CD4-positive, alpha-beta T cell (primary cell): ENCODE measurements around the gene TDRD6. TPM values are rescaled to one million over a fixed set of nuclear protein-coding genes. Genes with fewer than 3 reads are reported as not detected.

Experiments used
- ATAC-seq: fragments of 200-7000 bp; cut with Tn5 transposase; one replicate; pipeline ENCODE4 v1.10.0; 2022; ENCODE audit warnings: mild to moderate bottlenecking; ENCODE audit not compliant: poor library complexity
- CTCF ChIA-PET: fragments of 350-600 bp; sonication (Branson Sonifier 250); formaldehyde crosslinking; loops from one replicate; lab custom pipeline; 2021; ENCODE audit warnings: antibody characterized with exemption, inconsistent platforms; lab: Charles Lee
- POLR2A ChIA-PET: fragments of 350-600 bp; sonication (Branson Sonifier 250); formaldehyde crosslinking; loops from one replicate; lab custom pipeline; 2021; ENCODE audit warnings: antibody characterized with exemption, inconsistent platforms; lab: Charles Lee
- DNase-seq, 14 experiments: peaks; one replicate each; pipeline ENCODE4 v3.0.0-alpha.2; 2013 to 2020; ENCODE audit warnings: mixed read lengths in 2 of 14
- H3K27ac ChIP-seq, 2 donors: one replicate each; pipeline versions ENCODE4 v1.5.1 to v1.7.0; 2013; ENCODE audit warnings: low read length in 2 of 2, low read depth in 1 of 2, mild to moderate bottlenecking in 1 of 2
- H3K27me3 ChIP-seq, 2 experiments: 1 replicate in 1 of 2; 2 replicates in 1 of 2; pipeline versions ENCODE4 v1.6.1 to v1.7.0; 2013; ENCODE audit warnings: low read length in 2 of 2, control low read depth in 1 of 2, mild to moderate bottlenecking in 1 of 2, moderate library complexity in 1 of 2; ENCODE audit not compliant: insufficient read depth in 2 of 2, control insufficient read depth in 1 of 2
- H3K36me3 ChIP-seq: one replicate; pipeline ENCODE4 v1.6.1; 2013; ENCODE audit warnings: low read length, control low read depth; ENCODE audit not compliant: insufficient read depth
- H3K4me1 ChIP-seq: one replicate; pipeline ENCODE4 v1.6.1; 2013; ENCODE audit warnings: low read length, control low read depth; ENCODE audit not compliant: insufficient read depth
- H3K4me3 ChIP-seq: one replicate; pipeline ENCODE4 v1.5.1; 2013; ENCODE audit warnings: mild to moderate bottlenecking, low read length, moderate library complexity
- H3K9me3 ChIP-seq, 2 experiments: 1 replicate in 1 of 2; 2 replicates in 1 of 2; pipeline versions ENCODE4 v1.6.1 to v1.7.0; 2013; ENCODE audit warnings: low read length in 2 of 2, mild to moderate bottlenecking in 2 of 2, control low read depth in 1 of 2, moderate library complexity in 1 of 2; ENCODE audit not compliant: control insufficient read depth in 1 of 2, insufficient read depth in 1 of 2
- H3K27ac Mint-ChIP-seq: one replicate; pipeline ENCODE4 v1.8.0; 2020; ENCODE audit warnings: mixed read lengths
- H3K27me3 Mint-ChIP-seq: one replicate; pipeline ENCODE4 v1.8.0; 2021; ENCODE audit warnings: mixed read lengths
- H3K36me3 Mint-ChIP-seq: one replicate; pipeline ENCODE4 v1.8.0; 2021; ENCODE audit warnings: low read depth, mixed read lengths
- H3K4me1 Mint-ChIP-seq: one replicate; pipeline ENCODE4 v1.8.0; 2021; ENCODE audit warnings: low read depth, mixed read lengths
- H3K4me3 Mint-ChIP-seq: one replicate; pipeline ENCODE4 v1.8.0; 2020; ENCODE audit warnings: mild to moderate bottlenecking, mixed read lengths
- H3K9me3 Mint-ChIP-seq: one replicate; pipeline ENCODE4 v1.8.0; 2020; ENCODE audit warnings: mixed read lengths
- intact Hi-C, 2 experiments: fragments of 100-400 bp; cut with DNase I in 1 of 2; cut with micrococcal nuclease in 1 of 2; formaldehyde crosslinking; loops; one replicate each; pipeline versions ENCODE4 v1.15.1 to v1.9.0; 2023 to 2025; cut with DNase I, micrococcal nuclease
- total RNA-seq, 174 experiments: library from RNA in 2 of 174; stranded (reverse) in 2 of 174; gene quantifications; one replicate each; pipeline ENCODE4 v1.2.3 and lab custom pipeline; 2021 to 2026
- TF ChIP-seq, protein P1 (sequence below): fragments of 200-600 bp; IDR thresholded peaks from one replicate; pipeline ENCODE4 v1.8.0; 2022; ENCODE audit warnings: antibody characterized with exemption, mild to moderate bottlenecking

The TDRD6 gene
- total RNA-seq, 2 experiments from 2014 or later = not detected

GRCh38 chr6:46719099-46719498 is 31.4 kb downstream of the TDRD6 start:
- no peaks in the 10 kb centered on the region for H3K9me3 ChIP-seq
- no peak overlapping the region for H3K4me3 ChIP-seq
- no peaks in the 10 kb centered on the region for H3K4me1 Mint-ChIP-seq
- ATAC-seq = no peak
- H3K27ac ChIP-seq = no peak overlapping the region
- intact Hi-C loops = no loop called here
- no peak for DNase-seq
- H3K27ac Mint-ChIP-seq = no peak overlapping the region
- no peaks in the 10 kb centered on the region for H3K36me3 Mint-ChIP-seq
- no peaks in the 10 kb centered on the region for H3K9me3 Mint-ChIP-seq
- H3K4me3 Mint-ChIP-seq = no peak overlapping the region
- H3K4me1 ChIP-seq = no peaks in the 10 kb centered on the region
- peaks cover 42% of the 10 kb centered on the region for H3K27me3 Mint-ChIP-seq
- H3K36me3 ChIP-seq = no peaks in the 10 kb centered on the region
- CTCF ChIA-PET = no interaction called here
- TF ChIP-seq, protein P1, sequence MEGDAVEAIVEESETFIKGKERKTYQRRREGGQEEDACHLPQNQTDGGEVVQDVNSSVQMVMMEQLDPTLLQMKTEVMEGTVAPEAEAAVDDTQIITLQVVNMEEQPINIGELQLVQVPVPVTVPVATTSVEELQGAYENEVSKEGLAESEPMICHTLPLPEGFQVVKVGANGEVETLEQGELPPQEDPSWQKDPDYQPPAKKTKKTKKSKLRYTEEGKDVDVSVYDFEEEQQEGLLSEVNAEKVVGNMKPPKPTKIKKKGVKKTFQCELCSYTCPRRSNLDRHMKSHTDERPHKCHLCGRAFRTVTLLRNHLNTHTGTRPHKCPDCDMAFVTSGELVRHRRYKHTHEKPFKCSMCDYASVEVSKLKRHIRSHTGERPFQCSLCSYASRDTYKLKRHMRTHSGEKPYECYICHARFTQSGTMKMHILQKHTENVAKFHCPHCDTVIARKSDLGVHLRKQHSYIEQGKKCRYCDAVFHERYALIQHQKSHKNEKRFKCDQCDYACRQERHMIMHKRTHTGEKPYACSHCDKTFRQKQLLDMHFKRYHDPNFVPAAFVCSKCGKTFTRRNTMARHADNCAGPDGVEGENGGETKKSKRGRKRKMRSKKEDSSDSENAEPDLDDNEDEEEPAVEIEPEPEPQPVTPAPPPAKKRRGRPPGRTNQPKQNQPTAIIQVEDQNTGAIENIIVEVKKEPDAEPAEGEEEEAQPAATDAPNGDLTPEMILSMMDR = no peak
- POLR2A ChIA-PET = no interaction called here
- peaks cover 0 to 6% of the 10 kb centered on the region in 2 experiments for H3K27me3 ChIP-seq

DNA sequence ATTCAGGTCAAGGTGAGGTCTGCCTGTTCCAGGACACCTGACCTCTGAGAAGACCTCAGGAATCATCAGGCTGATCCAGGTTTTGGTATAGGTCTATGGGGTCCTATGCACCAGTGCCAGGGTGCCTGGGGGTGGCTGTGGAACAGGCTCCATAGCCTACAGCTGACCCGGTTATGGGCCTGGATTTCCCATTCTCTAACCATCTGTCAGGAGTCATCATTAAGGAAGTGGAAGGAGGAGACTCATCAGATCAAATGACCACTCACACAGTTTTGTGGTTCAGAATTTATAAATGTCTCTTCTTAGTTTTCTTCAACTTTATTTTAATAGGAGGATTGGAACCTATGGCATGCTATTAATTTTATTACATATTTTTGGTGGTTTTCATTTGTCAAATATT is 32.7 kb downstream of the TDRD6 start:
- H3K4me3 ChIP-seq = no peak overlapping the region
- Mint-ChIP-seq H3K36me3 (no peaks in the 10 kb centered on the region), H3K27me3 (peaks cover 49% of the 10 kb centered on the region), H3K4me3 (no peak overlapping the region), H3K27ac (no peak overlapping the region), H3K9me3 (no peaks in the 10 kb centered on the region), H3K4me1 (no peaks in the 10 kb centered on the region)
- peaks cover 0 to 6% of the 10 kb centered on the region in 2 experiments for H3K27me3 ChIP-seq
- H3K9me3 ChIP-seq = no peaks in the 10 kb centered on the region
- TF ChIP-seq, protein P1 = no peak
- ChIA-PET POLR2A (no interaction called here), CTCF (no interaction called here)
- ATAC-seq = no peak
- no peak for DNase-seq
- intact Hi-C loops = no loop called here
- no peak overlapping the region for H3K27ac ChIP-seq
- H3K36me3 ChIP-seq = no peaks in the 10 kb centered on the region
- no peaks in the 10 kb centered on the region for H3K4me1 ChIP-seq

GRCh38 chr6:46729787-46730326 is 42.2 kb downstream of the TDRD6 start:
- POLR2A ChIA-PET = no interaction called here
- no peaks in the 10 kb centered on the region for H3K36me3 ChIP-seq
- CTCF ChIA-PET = no interaction called here
- ATAC-seq (no peak), DNase-seq (no peak)
- Mint-ChIP-seq H3K4me3 (no peak overlapping the region), H3K36me3 (no peaks in the 10 kb centered on the region), H3K27me3 (peaks cover 79% of the 10 kb centered on the region), H3K4me1 (no peaks in the 10 kb centered on the region), H3K27ac (no peak overlapping the region), H3K9me3 (no peaks in the 10 kb centered on the region)
- H3K4me3 ChIP-seq = no peak overlapping the region
- intact Hi-C loops = no loop called here
- no peak overlapping the region for H3K27ac ChIP-seq
- TF ChIP-seq, protein P1 = no peak
- H3K9me3 ChIP-seq = no peaks in the 10 kb centered on the region
- H3K4me1 ChIP-seq = no peaks in the 10 kb centered on the region
- peaks cover 23 to 32% of the 10 kb centered on the region in 2 experiments for H3K27me3 ChIP-seq
